B cell (primary cell): ENCODE measurements around the gene TNP2. TPM values are rescaled to one million over a fixed set of nuclear protein-coding genes. Genes with fewer than 3 reads are reported as not detected.

Experiments
- ATAC-seq: fragments of 200-7000 bp; cut with Tn5 transposase; one replicate; pipeline ENCODE4 v1.10.0; 2021; ENCODE audit warnings: low read depth, mild to moderate bottlenecking, moderate number of reproducible peaks, moderate library complexity
- CTCF ChIA-PET: fragments of 350-600 bp; sonication (Branson Sonifier 250); formaldehyde crosslinking; loops from one replicate; lab custom pipeline; 2021; ENCODE audit warnings: antibody characterized with exemption, inconsistent platforms; lab: Charles Lee
- POLR2A ChIA-PET: fragments of 350-600 bp; sonication (Branson Sonifier 250); formaldehyde crosslinking; loops from one replicate; lab custom pipeline; 2021; ENCODE audit warnings: antibody characterized with exemption; lab: Charles Lee
- DNase-seq: peaks from one replicate; pipeline ENCODE4 v3.0.0; 2013
- H2AFZ ChIP-seq: 2 replicates; pipeline ENCODE4 v1.6.1; 2012; ENCODE audit warnings: mild to moderate bottlenecking, low read depth, low read length; ENCODE audit not compliant: insufficient read depth, poor library complexity, severe bottlenecking
- H3K27ac ChIP-seq, 2 donors: 1 replicate in 1 of 2; 2 replicates in 1 of 2; pipeline ENCODE4 v1.5.1; 2012 to 2013; ENCODE audit warnings: low read length in 2 of 2, mild to moderate bottlenecking in 2 of 2, moderate library complexity in 1 of 2
- H3K27me3 ChIP-seq, 4 experiments: fragments of 200-600 bp in 1 of 4; sonication (generic) in 1 of 4; replicated peaks in 1 of 4; 1 replicate in 2 of 4; 2 replicates in 2 of 4; pipeline versions ENCODE4 v1.6.1 to v1.7.0; 2013 to 2016; ENCODE audit warnings: low read length in 3 of 4, mild to moderate bottlenecking in 2 of 4, mixed read lengths in 1 of 4, moderate library complexity in 1 of 4; ENCODE audit not compliant: insufficient read depth in 4 of 4, control insufficient read depth in 3 of 4; ENCODE audit errors: control extremely low read depth in 1 of 4
- H3K36me3 ChIP-seq, 2 experiments: replicated peaks in 1 of 2; 1 replicate in 1 of 2; 2 replicates in 1 of 2; pipeline versions ENCODE4 v1.6.1 to v1.7.1; 2013; ENCODE audit warnings: low read length in 1 of 2; ENCODE audit not compliant: insufficient read depth in 2 of 2, control insufficient read depth in 1 of 2; ENCODE audit errors: control extremely low read depth in 1 of 2, extremely low read depth in 1 of 2
- H3K4me1 ChIP-seq, 2 donors: fragments of 200-600 bp in 1 of 2; sonication (generic) in 1 of 2; 1 replicate in 1 of 2; 2 replicates in 1 of 2; pipeline versions ENCODE4 v1.5.1 to v1.6.1; 2013 to 2017; ENCODE audit warnings: low read length in 2 of 2; ENCODE audit not compliant: control insufficient read depth in 2 of 2, insufficient read depth in 2 of 2
- H3K4me2 ChIP-seq: replicated peaks from 2 replicates; pipeline ENCODE3; 2012; ENCODE audit warnings: mild to moderate bottlenecking, low read depth, low read length; ENCODE audit not compliant: poor library complexity, severe bottlenecking
- H3K4me3 ChIP-seq, 5 experiments: fragments of 200-600 bp in 1 of 5; sonication (generic) in 1 of 5; 1 replicate in 3 of 5; 2 replicates in 2 of 5; pipeline versions ENCODE4 v1.5.1 to v1.7.0; 2011 to 2016; ENCODE audit warnings: low read length in 4 of 5, mild to moderate bottlenecking in 4 of 5, low read depth in 2 of 5, control low read depth in 1 of 5, moderate library complexity in 1 of 5; ENCODE audit not compliant: insufficient read depth in 1 of 5; ENCODE audit errors: control extremely low read depth in 1 of 5, extremely low read depth in 1 of 5
- H3K79me2 ChIP-seq: fragments of 200-600 bp; sonication (generic); one replicate; pipeline ENCODE4 v1.6.0; 2016; ENCODE audit warnings: low read length; ENCODE audit not compliant: control insufficient read depth, insufficient read depth
- H3K9ac ChIP-seq: fragments of 200-600 bp; sonication (generic); 2 replicates; pipeline ENCODE4 v1.6.1; 2017; ENCODE audit warnings: mild to moderate bottlenecking, low read length, moderate library complexity
- H3K9me3 ChIP-seq, 3 donors: one replicate each; pipeline versions ENCODE4 v1.6.1 to v1.7.1; 2013; ENCODE audit warnings: low read length in 2 of 3; ENCODE audit not compliant: control insufficient read depth in 2 of 3, insufficient read depth in 1 of 3; ENCODE audit errors: control extremely low read depth in 1 of 3
- H4K20me1 ChIP-seq: 2 replicates; pipeline ENCODE4 v1.6.0; 2012; ENCODE audit warnings: mild to moderate bottlenecking, low read length; ENCODE audit not compliant: insufficient read depth, control insufficient read depth, poor library complexity, severe bottlenecking
- H3K27ac Mint-ChIP-seq: one replicate; pipeline ENCODE4 v1.8.0; 2021; ENCODE audit warnings: mixed read lengths
- H3K27me3 Mint-ChIP-seq: one replicate; pipeline ENCODE4 v1.8.0; 2021; ENCODE audit warnings: mixed read lengths
- H3K4me1 Mint-ChIP-seq: one replicate; pipeline ENCODE4 v1.8.0; 2021; ENCODE audit warnings: mixed read lengths
- H3K4me3 Mint-ChIP-seq: one replicate; pipeline ENCODE4 v1.8.0; 2021; ENCODE audit warnings: mixed read lengths
- H3K9me3 Mint-ChIP-seq: one replicate; pipeline ENCODE4 v1.8.0; 2022; ENCODE audit warnings: mixed read lengths; ENCODE audit not compliant: insufficient read depth
- CTCF ChIP-seq: fragments of 200-600 bp; IDR thresholded peaks from one replicate; pipeline ENCODE4 v1.8.0; 2022; ENCODE audit warnings: antibody characterized with exemption, mild to moderate bottlenecking
- EZH2 ChIP-seq: IDR thresholded peaks from 2 replicates; pipeline ENCODE4 v1.6.1; 2012; ENCODE audit warnings: borderline replicate concordance, low read depth, mild to moderate bottlenecking, moderate library complexity, low read length; ENCODE audit not compliant: insufficient read depth, poor library complexity, severe bottlenecking
- WGBS: methylation state at CpG from one replicate; pipeline ENCODE4 v1.1.5; 2013; ENCODE audit warnings: missing lambda C conversion rate; ENCODE audit not compliant: insufficient coverage; 5-methylcytosine and 5-hydroxymethylcytosine counted together
- intact Hi-C: fragments of 100-400 bp; cut with micrococcal nuclease; formaldehyde crosslinking; loops from one replicate; pipeline ENCODE4 v1.10.0; 2022
- polyA plus RNA-seq: library from polyadenylated mRNA; depleted of rRNA; stranded (reverse); fragments of >200 nt; gene quantifications from 2 replicates; pipeline ENCODE4 v1.2.3, GENCODE V29; 2012
- total RNA-seq, 2 donors: library from RNA; stranded (reverse); fragments of 120-200 nt in 1 of 2; gene quantifications; 1 replicate in 1 of 2; 2 replicates in 1 of 2; pipeline versions ENCODE4 v1.2.3 to v1.2.4, GENCODE V29; 2013 to 2022

TNP2 gene
- total and polyA plus RNA-seq, 2 donors (not counting 1 experiment from before 2014, with no cell fraction given), result not detected

GRCh38 chr16:11238272-11239202 is 30.6 kb downstream of the TNP2 start:
- Histone ChIP-seq H3K36me3 (no peaks in the 10 kb centered on the region), H4K20me1 (no peaks in the 10 kb centered on the region), H3K4me3 (no peak overlapping the region), H3K79me2 (no peaks in the 10 kb centered on the region), H3K4me2 (no peak overlapping the region), H3K9me3 (no peaks in the 10 kb centered on the region), H2AFZ (no peak overlapping the region), H3K27ac (no peak overlapping the region), H3K27me3 (no peaks in the 10 kb centered on the region), H3K4me1 (peaks cover 8 to 13% of the 10 kb centered on the region in 2 donors), H3K9ac (no peak overlapping the region)
- H3K4me1 Mint-ChIP-seq, result peaks cover 9% of the 10 kb centered on the region
- WGBS, result 97% methylated on average over 10 of the region's 15 CpGs
- intact Hi-C loops, result no loop called here
- H3K4me3 Mint-ChIP-seq, result no peak overlapping the region
- no peak overlapping the region for H3K27ac Mint-ChIP-seq
- no peak for TF ChIP-seq EZH2
- no peak for TF ChIP-seq CTCF
- no peaks in the 10 kb centered on the region for H3K27me3 Mint-ChIP-seq
- POLR2A ChIA-PET, result interaction anchor here (1.0 to 1.1 kb wide), 2 partner anchors 17 to 18 kb away, joined by 3 read pairs; partner anchors contain the start of gene SOCS1
- no peak for DNase-seq
- CTCF ChIA-PET, result no interaction called here
- no peaks in the 10 kb centered on the region for H3K9me3 Mint-ChIP-seq
- ATAC-seq, result no peak
